NCI-H460 (cell line): ENCODE measurements around the gene RAPGEF1. TPM values are rescaled to one million over a fixed set of nuclear protein-coding genes. Genes with fewer than 3 reads are reported as not detected.

Source experiments
- DNase-seq: peaks from one replicate; pipeline ENCODE4 v3.0.0-alpha.2; 2016; ENCODE audit warnings: low read depth; ENCODE audit errors: extremely low read depth
- small RNA-seq, 2 experiments: library from RNA; depleted of rRNA; stranded (forward); fragments of <200 nt; gene quantifications; one replicate each; pipeline ENCODE3, GENCODE V24; 2014
- total RNA-seq: library from RNA; depleted of rRNA; stranded (reverse); fragments of >200 nt; shearing (Covaris generic); gene quantifications from 2 replicates; pipeline ENCODE4 v1.2.3, GENCODE V29; 2014; rRNA removed

The RAPGEF1 gene
- total RNA-seq, 1 experiment from 2014 or later, result 28.7 TPM

DNA sequence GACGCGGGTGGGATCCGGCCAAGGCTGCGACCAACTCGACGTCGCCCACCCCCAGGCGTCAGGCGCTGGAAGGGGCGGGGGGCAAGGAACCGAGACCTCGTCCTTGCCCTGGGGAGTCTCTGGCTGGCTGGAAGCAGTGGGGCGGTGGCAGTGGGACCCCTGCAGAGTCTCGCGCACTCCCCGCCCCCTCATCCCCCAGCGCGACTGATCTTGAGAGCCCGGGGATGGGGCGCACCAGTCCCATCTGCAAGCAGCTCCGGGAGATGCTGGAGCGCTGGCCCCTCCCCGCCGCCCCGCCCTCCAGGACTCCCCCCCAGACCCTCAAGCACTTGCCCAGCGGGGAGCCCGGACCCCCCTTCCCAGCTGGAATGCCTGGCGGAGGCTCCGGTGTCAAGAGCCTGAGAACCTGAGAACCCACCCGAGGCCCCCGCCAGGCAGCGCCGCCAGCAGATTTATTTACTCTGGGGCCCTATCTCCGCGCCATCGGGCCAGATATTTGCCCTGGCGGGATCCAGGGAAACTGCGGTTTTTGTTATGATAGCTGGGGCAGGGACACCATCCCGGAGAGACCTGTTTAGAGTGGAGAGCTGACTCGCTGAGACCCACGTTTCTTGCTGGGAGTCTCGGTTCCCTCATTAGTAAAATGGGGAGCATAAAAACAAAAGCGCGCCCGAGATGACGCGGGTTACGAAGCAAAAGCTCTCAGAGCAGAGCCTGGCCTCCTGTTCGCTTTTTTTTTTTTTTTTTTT is 193.4 kb downstream of the RAPGEF1 start:
- no peak for DNase-seq

DNA sequence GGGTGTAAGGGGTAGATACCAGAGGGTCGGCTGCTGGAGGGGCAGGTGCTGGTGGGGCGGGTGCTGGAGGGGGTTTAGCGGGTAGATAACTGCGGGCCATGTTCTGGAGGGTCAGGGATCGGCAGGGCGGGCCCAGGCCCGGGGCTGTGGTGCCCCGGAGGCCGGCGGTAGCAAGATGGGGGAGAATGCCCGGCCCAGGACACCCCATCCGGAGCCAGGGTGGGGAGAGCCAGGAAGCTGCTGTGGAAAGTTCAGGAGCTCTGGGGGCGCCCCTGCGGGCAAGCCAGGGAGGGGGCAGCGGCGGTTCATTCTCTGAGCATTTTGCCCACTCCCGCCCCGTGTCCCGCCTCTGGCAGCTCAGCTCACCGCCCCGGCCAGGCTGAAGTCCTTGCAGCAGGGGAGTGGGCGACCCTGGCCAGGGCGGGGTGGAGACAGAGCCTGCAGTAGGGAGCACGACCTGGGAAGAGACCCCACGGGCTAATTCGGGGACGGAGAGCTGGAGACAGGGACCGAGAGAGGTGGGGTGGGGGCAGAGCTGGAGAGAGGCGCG is 194.0 kb downstream of the RAPGEF1 start:
- DNase-seq, result no peak

DNA sequence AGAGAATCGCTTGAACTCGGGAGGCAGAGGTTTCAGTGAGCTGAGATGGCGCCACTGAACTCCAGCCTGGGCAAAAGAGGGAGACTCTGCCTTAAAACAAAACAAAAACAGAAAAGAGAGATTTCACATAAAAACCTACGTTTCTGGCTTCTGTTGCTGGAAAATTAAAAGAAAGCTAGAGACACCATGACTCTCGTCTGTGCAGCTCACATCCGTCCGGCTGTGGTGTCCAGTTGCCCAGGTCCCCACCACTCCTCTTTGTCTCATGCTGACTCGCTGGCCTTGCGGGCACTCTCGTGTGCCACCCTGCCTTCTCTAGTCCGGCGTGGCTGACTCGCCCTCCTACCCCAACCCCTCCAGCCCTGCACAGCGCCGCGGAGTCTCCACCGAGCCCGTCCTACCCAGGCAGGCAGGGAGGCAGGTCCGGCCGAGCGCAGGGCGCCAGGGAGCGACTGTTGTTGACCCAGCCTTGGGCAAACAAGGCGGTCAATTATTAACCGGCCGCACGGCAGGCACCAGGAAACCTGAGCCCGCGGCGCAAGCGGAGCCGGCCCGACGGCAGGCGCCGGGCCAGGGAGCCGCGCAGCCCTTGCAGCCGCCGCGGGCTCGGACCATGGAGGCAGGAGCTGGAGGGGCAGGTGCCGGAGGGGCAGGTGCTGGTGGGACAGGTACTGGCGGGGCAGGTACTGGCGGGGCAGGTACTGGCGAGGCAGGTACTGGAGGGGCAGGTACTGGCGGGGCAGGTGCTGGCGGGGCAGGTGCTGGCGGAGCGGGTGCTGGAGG is 194.7 kb downstream of the RAPGEF1 start, which contains the start of gene PRRT1B:
Gene PRRT1B, plus strand, starts transcription at position 521 of the 783 bp plus-strand sequence. Its CDS starts 93 bp downstream, at position 614.
- DNase-seq, result no peak

DNA sequence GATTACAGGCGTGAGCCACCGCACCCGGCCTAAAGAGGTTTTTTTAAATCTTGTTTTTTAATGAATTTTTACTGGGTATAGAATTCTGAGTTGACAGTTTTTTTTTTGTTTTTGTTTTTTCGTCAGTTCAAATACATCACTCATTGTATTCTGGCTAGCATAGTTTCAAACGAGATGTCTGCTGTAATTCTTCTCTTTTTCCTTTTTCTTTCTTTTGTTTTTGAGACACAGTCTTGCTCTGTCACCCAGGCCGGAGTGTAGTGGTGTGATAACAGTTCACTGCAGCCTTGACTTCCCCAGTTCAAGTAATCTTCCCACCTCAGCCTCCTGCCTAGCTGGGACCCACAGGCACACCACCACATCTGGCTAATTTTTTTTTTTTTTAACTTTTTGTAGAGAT is 196.7 kb downstream of the RAPGEF1 start:
- no peak for DNase-seq

DNA sequence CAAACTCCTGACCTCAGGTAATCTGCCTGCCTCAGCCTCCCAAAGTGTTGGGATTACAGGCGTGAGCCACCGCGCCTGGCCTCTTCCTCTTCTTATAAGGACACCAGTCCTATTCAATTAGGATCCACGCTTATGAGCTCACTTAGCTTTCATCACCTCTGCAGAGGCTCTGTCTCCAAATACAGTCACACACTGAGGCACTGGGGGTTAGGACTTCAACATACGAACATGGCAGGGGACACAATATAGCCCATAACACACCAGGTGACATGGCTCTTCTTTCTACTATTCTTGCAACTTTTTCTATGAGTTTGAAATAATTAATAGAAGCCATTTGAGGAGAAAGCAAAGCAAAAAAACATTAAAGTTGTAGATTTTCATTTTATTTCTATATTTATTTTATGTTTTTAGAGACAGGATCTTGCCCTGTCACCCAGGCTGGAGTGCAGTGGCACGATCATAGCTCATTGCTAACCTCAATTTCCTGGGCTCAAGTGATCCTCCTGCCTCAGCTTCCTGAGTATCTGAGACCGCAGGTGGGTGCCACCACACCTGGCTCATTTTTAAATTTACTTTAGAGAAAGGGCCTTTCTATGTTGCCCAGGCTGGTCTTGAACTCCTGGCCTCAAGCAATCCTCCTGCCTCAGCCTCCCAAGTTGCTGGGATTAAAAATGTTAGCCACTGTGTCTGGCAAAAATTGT is 200.5 kb downstream of the RAPGEF1 start:
- DNase-seq, result no peak

DNA sequence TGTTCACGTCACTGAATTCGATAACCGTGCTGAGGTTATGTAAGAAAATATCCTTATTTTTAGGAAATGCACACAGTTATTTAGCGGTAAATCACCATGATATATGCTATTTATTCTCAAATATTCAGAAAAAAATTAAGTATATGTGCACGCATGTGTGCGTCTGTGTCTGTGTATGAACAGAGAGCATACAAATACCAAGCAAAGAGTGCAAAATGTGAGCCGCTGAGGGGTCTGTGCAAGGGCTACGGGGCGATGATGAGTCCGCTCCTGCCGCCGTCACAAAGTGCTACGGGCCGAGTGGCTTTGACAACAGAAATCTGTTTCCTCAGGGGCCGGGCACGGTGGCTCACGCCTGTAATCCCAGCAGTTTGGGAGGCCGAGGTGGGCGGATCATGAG is 201.9 kb downstream of the RAPGEF1 start:
- DNase-seq, result no peak

DNA sequence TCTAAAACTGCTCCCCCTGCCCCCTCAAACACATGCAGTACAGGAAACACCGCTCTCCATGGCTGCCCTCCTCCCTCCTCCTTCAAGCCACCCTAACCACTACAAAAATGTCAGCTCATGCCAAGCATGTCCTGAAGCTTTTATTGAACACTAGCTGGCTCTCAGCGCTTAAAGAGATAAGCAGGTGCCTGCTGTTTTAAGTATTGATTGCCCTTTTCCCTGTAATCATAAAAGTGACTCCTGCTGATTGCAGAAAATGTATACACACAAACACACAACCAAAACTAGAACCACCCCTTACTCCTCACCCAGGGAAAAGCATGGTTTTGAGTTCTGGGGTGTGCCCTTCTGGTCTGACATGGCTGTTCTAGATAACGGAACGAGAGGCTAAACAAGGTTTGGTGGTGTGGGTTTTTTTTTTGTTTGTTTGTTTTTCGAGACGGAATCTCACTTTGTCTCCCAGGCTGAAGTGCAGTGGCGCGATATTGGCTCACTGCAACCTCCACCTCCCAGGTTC is 205.1 kb downstream of the RAPGEF1 start:
- no peak for DNase-seq

DNA sequence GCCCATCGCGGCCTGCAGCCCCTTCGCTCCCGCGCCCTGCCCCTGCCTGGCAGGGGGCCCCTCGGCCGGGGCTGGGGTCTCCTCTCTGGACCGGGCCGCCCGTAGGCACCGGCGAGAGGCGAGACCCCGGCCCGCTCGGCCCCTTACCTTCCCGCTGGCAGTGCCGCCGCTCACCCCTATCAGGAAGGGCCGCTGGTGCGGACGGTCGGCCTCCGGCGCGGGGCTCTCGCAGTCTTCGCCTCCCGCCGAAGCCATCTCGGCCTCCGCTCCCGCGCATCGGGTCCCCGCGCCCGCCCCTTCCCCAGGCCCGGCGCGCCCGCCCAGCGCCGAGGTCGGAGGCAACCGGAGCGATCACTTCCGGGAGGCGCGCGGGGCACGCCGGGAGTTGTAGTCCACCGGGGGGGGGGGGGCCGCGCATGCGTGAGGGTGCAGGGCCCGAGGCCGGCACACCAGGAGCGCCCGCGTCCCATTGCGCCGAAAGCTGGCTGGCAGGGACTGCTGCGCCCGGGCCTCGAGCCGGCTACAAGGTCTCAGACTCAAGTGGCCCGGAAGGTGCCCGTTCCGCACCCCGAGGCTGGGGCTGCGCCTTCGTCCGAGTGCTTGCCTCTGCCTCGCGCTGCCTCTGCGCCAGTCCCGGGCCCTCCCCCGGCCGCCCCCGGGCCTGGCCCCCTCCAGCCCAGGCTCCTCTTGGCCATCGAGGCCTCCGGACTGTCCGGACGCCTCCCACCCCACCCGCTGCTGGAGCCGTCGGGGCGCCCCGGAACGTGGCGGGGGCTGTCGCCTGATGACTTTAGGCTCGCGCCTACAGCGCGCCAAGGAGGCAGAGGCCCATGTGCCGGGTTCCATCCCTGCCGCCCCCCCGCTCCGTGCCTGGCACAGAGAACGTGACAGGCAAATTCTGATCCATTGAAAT is 208.7 kb downstream of the RAPGEF1 start, which contains the start of gene UCK1:
Gene UCK1, minus strand, starts transcription at position 344 of the 913 bp plus-strand sequence. Its CDS starts 89 bp downstream, at position 255.
- peak; percentile 72 for DNase-seq

DNA sequence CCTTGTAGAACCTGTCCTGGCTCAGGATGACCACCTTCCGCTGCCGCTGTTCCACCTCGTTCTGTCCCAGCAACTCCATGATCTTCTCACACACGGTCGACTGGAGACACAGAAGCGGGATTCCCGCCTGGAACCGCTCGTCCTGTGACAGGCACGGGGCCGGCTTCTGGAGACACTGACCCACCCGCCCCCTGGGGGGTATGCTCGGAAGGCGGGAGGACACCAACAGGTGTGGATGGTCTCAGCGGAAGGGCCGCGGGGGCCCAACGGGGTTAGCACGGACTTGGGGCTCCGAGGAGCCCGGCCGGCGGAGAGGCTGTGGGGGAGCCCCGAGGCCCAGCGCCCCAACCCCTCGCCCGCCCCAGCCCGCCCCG is 209.3 kb downstream of the RAPGEF1 start:
- no peak for DNase-seq

DNA sequence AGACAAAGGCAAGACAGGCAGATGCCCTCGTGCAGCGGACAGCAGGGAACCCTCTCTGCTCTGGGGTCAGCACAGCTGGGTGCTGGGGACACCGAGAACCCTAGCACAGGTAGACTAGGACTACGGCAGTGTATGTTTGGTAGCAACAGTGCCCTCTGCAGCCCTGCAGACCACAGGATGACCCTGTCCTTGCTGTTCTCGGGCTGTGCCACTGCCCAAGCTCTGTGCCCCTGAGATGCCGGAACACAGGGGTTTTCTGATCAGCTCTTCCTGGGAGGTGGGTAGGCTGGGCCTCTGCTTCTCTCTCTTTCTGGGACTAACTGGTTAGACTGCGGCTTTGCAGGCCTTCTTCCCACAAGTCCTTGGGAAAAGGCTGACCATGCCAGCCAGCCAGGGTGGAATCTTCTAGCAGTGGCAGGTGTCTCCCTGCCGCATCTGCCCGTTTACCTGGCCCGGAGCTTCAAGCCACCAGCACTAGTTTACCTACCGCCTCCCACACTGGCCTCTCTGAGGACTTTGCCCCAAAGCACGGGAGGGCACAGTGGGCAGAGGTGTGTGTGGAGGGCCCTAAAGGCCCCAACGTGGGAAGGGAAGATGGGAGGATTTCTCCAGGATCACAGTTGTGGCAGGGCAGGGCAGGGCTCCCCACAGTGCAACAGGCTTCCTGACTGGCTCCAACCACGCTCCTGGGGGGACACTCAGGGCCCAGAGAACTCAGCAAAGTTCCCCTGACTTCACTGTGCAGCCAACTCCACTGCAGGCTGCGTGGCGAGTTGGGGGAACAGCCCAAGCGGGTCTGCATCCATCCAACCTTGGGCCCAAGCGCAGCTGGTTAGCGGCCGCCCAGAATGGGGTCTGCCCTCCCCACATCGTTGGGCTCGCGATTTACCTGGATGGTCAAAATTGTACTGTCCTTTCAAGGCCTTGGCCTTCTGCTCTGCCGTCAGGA is 210.0 kb downstream of the RAPGEF1 start:
- DNase-seq, result no peak

DNA sequence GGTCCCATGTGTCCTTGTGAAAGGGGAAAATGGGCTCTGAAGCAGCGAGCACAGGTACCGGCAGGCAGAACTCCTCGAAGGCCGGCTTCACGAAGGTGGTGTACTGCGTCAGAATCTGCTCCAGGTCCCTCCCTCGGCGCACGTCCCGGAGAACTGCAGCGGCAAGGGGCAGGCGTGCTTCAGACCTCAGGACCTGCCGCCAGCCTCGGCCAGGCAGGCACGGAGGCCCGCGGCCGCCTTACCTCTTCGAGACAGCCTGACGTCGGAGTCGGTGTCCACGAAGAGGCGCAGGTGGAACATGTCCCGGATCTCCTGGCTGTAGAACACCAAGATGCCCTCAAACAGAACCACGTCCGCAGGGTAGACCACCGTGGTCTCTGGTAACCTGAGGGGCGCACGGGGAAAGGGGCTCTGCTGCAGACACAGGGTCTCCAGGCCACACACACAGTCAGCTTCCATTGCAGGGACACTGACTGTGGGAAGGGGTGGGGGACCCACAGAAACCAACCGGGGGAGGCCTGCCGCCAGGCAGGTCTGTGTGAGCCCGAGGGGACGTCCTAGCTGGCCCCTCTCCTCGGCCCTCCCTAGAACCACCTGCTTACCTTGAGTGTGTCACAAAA is 210.9 kb downstream of the RAPGEF1 start:
- no peak for DNase-seq

DNA sequence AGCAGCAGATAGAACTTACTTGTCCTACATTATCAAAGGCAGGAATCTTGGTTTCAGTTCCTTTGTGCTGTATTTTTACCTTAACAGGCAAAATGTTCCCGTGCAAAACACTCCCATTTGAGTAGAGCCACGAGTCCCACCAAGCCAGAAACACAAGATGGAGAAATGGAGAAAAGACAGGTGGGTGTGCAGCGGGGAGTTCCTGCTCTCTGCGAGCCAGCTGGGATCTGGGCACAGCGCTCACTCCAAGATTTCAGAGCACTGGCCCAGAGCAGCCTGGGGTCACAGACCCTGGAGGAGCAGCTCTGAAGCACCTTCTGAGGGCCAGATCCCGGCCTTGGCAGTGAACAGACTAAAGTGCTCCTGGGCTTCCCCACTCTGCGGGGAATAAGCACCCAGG is 211.7 kb downstream of the RAPGEF1 start:
- DNase-seq, result no peak

Small RNA genes within 50 kb of the gene (small RNA-seq; reads per million reads assigned to genes)
- gene EIF4A1P3 (0 reads per million in 2 experiments), gene RF00272 (0 reads per million in 2 experiments), gene RN7SL328P (0 reads per million in 2 experiments)

Other genes with a start within 250 kb of the RAPGEF1 start
- gene POMT1, start 237.2 kb downstream of the RAPGEF1 start, total RNA-seq, result 14.5 and 20.1 TPM in 2 replicates
- 15.5 and 18.7 TPM in 2 replicates for gene UCK1, start 208.8 kb downstream of the RAPGEF1 start, total RNA-seq
- not detected in 2 replicates for gene PRRT1B, start 194.6 kb downstream of the RAPGEF1 start, total RNA-seq